GM19463 (cell line): ENCODE measurements around the gene GSTO1.
A peak's percentile ranks its signal among the peaks of the same experiment; 100 is the strongest.

ENCODE experiments used
- ATAC-seq: cut with Tn5 transposase; IDR thresholded peaks from one replicate; pipeline ENCODE4 v1.9.1; 2021; ENCODE audit warnings: mild to moderate bottlenecking, moderate library complexity; ENCODE audit not compliant: unreplicated experiment

Gene GSTO1

GRCh38 chr10:104273899-104274575, 19.3 kb downstream of the GSTO1 start:
- no peak for ATAC-seq

DNA sequence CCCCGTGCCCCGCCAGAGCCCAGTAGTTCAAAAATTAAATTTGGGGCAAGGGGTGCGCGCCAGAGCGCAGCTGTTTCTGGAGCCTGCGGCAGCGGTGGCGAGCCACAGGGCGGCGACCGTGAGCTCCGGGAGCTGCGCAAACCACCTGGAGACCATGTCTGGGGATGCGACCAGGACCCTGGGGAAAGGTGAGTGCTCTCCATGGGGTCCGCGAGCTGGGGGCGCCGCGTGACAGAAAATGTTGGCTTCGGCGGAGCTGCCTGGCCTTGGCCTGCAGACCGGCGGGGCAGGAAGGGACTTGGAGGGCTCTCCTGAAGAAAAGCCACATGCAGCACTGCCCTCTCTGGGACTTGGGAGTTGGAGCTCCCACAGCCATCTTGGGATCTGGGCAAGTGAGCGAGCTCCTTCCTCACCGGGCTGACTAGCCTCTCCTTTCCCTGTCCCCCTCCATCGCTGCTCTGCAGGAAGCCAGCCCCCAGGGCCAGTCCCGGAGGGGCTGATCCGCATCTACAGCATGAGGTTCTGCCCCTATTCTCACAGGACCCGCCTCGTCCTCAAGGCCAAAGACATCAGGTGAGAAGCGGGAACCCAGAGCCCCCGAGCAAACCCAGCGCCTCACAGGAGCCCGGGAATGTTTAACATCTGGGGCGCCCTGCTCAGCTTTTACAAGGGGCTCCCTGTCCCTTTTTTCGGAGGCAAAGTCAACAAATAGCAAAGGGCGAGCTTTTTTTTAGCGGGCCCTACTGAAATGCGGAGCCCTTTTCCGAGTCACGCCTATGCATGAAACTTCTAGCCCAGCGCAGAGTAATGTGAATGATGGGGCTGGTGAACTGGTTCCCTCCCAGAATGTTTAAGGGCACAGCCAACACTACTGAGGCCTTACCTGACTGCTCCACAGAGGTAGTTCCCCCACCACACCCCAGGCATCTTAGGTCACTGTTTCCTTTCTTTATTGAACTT, 20.4 kb downstream of the GSTO1 start:
- peak; percentile 92 for ATAC-seq

DNA sequence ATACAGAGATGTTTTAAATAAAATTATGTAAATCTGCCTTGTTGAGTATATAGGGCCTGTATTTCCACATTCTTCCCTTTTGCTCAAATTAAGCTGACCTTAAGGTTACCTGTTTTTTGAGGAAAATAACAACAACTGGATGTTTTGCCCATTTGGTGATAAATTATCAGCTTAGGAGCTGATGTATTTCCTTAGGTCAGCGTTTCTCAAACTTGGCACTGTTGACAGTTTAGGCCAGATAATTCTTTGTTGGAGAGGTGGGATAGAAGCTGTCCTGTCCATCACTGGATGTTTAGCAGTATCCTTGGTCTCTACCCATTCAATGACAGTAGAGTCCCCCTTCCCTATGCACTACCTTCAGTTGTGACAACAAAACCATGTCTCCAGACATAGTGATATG, 21.5 kb downstream of the GSTO1 start:
- no peak for ATAC-seq

GRCh38 chr10:104277785-104278184, 23.1 kb downstream of the GSTO1 start:
- ATAC-seq, result no peak

DNA sequence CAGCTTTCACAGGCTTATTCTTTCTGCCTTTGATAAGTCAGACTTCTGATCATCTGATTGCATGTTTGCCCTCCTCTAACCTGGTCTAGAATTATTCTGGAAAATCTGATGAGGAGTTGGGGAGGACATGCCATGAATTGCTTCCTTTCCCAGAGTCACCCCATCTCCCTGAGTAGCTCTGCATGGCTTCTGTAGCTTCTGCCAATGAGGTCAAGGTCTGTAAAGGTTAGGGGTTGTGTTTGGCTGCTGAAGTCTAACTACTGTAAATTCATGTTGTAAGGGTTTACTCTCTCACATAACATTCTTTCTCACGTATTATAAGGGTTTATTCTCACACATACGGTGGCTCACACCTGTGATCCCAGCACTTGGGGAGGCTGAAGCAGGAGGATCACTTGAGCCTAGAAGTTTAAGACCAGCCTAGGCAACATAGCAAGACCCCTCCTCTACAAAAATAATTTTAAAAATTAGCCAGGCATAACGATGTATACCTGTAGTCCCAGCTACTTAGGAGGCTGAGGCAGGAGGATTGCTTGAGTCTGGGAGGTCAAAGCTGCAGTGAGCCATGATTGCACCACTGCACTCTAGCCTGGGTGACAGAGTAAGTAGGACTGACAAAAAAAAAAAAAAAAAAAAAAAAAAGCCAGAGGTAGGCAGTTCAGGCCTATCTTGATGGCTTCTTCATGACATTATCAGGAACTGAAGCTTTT, 25.0 kb downstream of the GSTO1 start:
- no peak for ATAC-seq

GRCh38 chr10:104281694-104282093, 27.0 kb downstream of the GSTO1 start:
- ATAC-seq, result no peak

DNA sequence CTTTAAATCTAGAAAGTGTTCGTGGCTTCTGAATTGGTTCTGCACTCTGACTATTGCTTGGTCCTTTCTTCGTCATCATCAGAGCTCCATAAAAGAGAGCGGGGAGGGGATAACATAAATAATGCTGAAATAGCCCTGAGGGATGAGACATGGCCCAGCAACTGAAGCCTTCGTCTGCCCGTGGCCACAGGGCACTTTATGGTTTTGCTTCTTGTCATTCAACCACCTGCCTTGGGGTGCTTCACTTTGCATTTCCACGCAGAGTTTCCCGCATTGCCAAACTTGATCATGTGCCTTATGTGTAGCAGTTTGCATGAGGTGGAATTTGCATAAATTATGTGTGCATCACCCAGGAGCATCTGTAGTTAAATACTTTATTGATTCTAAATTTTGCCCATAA, 30.2 kb downstream of the GSTO1 start:
- no peak for ATAC-seq

- no peak for ATAC-seq
Observed at GRCh38 chr10:104286939-104287338, 32.2 kb downstream of the GSTO1 start.

GRCh38 chr10:104288355-104288754, 33.7 kb downstream of the GSTO1 start:
- no peak for ATAC-seq

- ATAC-seq, result peak; percentile 100
Observed at GRCh38 chr10:104291439-104291951, 36.8 kb downstream of the GSTO1 start.

DNA sequence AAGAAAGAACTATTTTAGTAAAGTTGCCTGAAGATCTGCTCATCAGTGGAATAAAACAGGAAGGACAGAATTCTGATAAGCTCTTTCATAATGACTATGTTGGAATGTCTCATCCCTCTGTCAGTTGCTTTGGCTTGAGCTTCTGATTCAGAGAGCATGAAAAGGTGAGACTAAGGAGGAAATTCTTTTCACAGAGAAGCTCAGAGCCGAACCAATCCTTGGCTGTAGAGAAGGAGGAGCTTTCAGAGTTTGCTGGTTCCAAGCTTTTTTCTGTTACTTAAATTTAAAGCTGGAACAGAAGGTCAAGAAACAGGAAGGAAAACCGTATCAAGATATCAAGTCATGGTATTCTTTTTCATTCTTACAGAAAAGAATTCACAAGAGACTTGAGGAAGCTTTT, 38.3 kb downstream of the GSTO1 start:
- ATAC-seq, result no peak

GRCh38 chr10:104293781-104294321, 39.2 kb downstream of the GSTO1 start:
- no peak for ATAC-seq

- no peak for ATAC-seq
Observed at GRCh38 chr10:104296687-104297436, 42.2 kb downstream of the GSTO1 start.

- no peak for ATAC-seq
Observed at GRCh38 chr10:104297697-104298660, 43.3 kb downstream of the GSTO1 start.

- ATAC-seq, result no peak
Observed at GRCh38 chr10:104299031-104299904, 44.6 kb downstream of the GSTO1 start.

GRCh38 chr10:104300002-104300735, 45.5 kb downstream of the GSTO1 start:
- no peak for ATAC-seq

DNA sequence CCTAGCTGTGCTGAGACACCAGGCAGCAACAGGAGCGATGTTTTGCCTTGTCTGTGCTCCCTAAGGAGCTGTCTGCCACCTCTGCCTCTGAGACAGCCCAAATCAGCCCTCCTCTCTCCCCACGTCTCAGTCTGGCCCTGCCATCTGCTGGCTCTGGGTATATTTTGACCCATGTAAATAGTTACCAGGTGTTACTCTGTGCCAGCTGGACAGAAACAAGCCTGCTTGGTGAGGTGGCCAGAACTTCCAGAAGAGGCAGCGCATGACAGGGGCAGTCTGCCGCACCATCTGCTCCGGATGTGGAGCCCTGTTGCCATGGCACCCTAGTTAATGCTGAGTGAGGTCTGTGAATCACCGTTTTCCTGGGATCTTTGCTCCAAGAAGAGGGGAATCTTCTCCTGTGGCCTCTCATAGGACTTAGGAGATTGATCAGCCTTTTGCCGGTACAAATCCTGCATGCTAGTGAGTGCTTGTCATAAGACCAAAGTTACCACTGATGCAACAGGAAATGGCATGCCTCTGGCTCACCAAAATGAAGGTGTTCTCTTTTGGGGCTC, 46.1 kb downstream of the GSTO1 start:
- ATAC-seq, result no peak
